OCI-LY3 (cell line): ENCODE data around the gene TBC1D2B.
A peak's percentile ranks its signal among the peaks of the same experiment; 100 is the strongest.

Experiments
- H2AFZ ChIP-seq: fragments of 200-600, 300-600 bp; shearing (Covaris generic); 2 replicates; pipeline ENCODE4 v1.6.0; 2014; ENCODE audit warnings: antibody characterized with exemption, low read depth, low read length
- H3K27ac ChIP-seq: fragments of 200-600, 300-600 bp; sonication (generic); 2 replicates; pipeline ENCODE4 v1.5.1; 2014; ENCODE audit warnings: mild to moderate bottlenecking, low read length, moderate library complexity, mixed read lengths
- H3K27me3 ChIP-seq: fragments of 200-600, 300-600 bp; sonication (generic); 2 replicates; pipeline ENCODE4 v1.6.1; 2014; ENCODE audit warnings: low read depth, low read length, mixed read lengths
- H3K36me3 ChIP-seq: fragments of 200-600, 300-600 bp; sonication (generic); replicated peaks from 2 replicates; pipeline ENCODE3; 2014; ENCODE audit warnings: low read depth, low read length, mixed read lengths
- H3K4me1 ChIP-seq: fragments of 300-600, 200-600 bp; sonication (generic); 2 replicates; pipeline ENCODE4 v1.6.1; 2014; ENCODE audit warnings: low read length, mixed read lengths
- H3K4me2 ChIP-seq: fragments of 200-600, 300-600 bp; sonication (generic); 2 replicates; pipeline ENCODE4 v1.6.1; 2014; ENCODE audit warnings: low read length, mixed read lengths
- H3K4me3 ChIP-seq: fragments of 300-600, 200-600 bp; sonication (generic); 2 replicates; pipeline ENCODE4 v1.5.1; 2014; ENCODE audit warnings: antibody characterized with exemption, mild to moderate bottlenecking, low read length, moderate library complexity
- H3K79me2 ChIP-seq: fragments of 300-600, 200-600 bp; shearing (Covaris generic); 2 replicates; pipeline ENCODE4 v1.6.1; 2014; ENCODE audit warnings: mild to moderate bottlenecking, low read length, mixed read lengths
- H3K9ac ChIP-seq: fragments of 300-600, 200-600 bp; shearing (Covaris generic); 2 replicates; pipeline ENCODE4 v1.6.0; 2014; ENCODE audit warnings: mild to moderate bottlenecking, low read length, moderate library complexity
- H3K9me3 ChIP-seq: fragments of 200-600, 300-600 bp; shearing (Covaris generic); 2 replicates; pipeline ENCODE4 v1.6.1; 2014; ENCODE audit warnings: low read length, mixed read lengths; ENCODE audit not compliant: insufficient read depth
- H4K20me1 ChIP-seq: fragments of 200-600, 300-600 bp; sonication (generic); 2 replicates; pipeline ENCODE4 v1.6.1; 2016; ENCODE audit warnings: low read length, mixed read lengths; ENCODE audit not compliant: insufficient read depth
- EZH2phosphoT487 ChIP-seq: fragments of 200-600 bp; shearing (Covaris generic); IDR thresholded peaks from 2 replicates; pipeline ENCODE4 v1.6.1; 2018; ENCODE audit warnings: antibody characterized with exemption, mixed run types, low read depth
- TF ChIP-seq, protein P1 (sequence below): fragments of 200-600, 300-600 bp; sonication (generic); IDR thresholded peaks from 2 replicates; pipeline ENCODE4 v1.5.1; 2014; ENCODE audit warnings: antibody characterized with exemption, low read length, low read depth

The TBC1D2B gene

DNA sequence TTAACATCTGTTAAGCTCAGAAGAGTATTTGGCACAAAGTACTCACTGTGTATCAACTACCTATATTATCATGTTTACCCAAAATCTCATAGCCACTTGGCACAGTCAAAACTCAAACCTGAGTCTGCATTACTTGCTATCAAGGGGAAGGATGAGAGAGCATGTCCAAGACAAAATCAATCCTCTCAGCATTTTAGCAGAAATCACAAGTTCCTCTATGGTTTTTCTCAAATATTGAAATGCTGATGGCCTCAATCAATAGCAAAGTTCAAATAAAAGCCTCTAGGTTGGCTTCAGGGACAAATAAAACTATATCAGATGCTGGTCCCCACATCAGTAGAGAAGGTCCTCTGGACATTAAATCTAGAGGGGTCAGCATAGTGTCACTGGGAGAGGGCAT is 14.3 kb downstream of the TBC1D2B start:
- no peak overlapping the region for H3K27ac ChIP-seq
- peaks cover 40% of the 10 kb centered on the region for H3K4me1 ChIP-seq
- no peaks in the 10 kb centered on the region for H3K36me3 ChIP-seq
- no peak for TF ChIP-seq EZH2phosphoT487
- TF ChIP-seq, protein P1, sequence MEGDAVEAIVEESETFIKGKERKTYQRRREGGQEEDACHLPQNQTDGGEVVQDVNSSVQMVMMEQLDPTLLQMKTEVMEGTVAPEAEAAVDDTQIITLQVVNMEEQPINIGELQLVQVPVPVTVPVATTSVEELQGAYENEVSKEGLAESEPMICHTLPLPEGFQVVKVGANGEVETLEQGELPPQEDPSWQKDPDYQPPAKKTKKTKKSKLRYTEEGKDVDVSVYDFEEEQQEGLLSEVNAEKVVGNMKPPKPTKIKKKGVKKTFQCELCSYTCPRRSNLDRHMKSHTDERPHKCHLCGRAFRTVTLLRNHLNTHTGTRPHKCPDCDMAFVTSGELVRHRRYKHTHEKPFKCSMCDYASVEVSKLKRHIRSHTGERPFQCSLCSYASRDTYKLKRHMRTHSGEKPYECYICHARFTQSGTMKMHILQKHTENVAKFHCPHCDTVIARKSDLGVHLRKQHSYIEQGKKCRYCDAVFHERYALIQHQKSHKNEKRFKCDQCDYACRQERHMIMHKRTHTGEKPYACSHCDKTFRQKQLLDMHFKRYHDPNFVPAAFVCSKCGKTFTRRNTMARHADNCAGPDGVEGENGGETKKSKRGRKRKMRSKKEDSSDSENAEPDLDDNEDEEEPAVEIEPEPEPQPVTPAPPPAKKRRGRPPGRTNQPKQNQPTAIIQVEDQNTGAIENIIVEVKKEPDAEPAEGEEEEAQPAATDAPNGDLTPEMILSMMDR: no peak
- peaks cover 7% of the 10 kb centered on the region for H3K79me2 ChIP-seq
- H3K4me3 ChIP-seq: no peak overlapping the region
- H3K9ac ChIP-seq: no peak overlapping the region
- H3K9me3 ChIP-seq: no peaks in the 10 kb centered on the region
- H4K20me1 ChIP-seq: peaks cover 39% of the 10 kb centered on the region
- H3K27me3 ChIP-seq: peaks cover 24% of the 10 kb centered on the region; the same call in 1 of the 2 replicates
- H2AFZ ChIP-seq: no peak overlapping the region
- H3K4me2 ChIP-seq: no peak overlapping the region

DNA sequence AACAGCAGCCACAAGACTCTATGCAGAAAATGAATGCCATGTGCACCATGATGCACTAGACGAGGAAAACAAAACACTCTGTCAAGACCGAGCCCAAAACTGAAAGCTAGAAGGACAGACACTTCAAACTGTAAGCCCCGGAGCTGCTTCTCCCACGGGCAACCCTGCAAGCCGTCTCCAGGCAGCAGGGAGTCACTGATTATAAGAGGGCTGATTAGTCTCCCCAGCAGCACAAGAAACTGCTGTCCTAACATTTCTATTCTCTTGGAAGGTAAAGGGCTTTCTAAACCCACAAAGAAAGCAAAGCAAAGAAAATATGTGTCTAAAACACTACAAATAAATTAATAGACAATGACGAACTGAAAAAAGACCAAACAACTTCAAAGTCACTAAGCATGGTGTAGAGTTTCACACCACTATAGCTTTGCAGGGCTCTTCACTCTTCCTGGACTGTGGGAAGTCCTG is 15.5 kb downstream of the TBC1D2B start:
- Histone ChIP-seq H3K36me3 (no peaks in the 10 kb centered on the region), H3K4me3 (peak overlapping the region; percentile 41), H3K9ac (no peak overlapping the region), H2AFZ (no peak overlapping the region), H3K4me1 (peaks cover 33% of the 10 kb centered on the region), H3K4me2 (peak overlapping the region; percentile 67), H3K27ac (no peak overlapping the region), H3K79me2 (peaks cover 7% of the 10 kb centered on the region; the same call in 1 of the 2 replicates), H4K20me1 (peaks cover 27% of the 10 kb centered on the region), H3K9me3 (no peaks in the 10 kb centered on the region), H3K27me3 (peaks cover 24% of the 10 kb centered on the region; the same call in 1 of the 2 replicates)
- TF ChIP-seq, protein P1: no peak
- TF ChIP-seq EZH2phosphoT487: no peak

DNA sequence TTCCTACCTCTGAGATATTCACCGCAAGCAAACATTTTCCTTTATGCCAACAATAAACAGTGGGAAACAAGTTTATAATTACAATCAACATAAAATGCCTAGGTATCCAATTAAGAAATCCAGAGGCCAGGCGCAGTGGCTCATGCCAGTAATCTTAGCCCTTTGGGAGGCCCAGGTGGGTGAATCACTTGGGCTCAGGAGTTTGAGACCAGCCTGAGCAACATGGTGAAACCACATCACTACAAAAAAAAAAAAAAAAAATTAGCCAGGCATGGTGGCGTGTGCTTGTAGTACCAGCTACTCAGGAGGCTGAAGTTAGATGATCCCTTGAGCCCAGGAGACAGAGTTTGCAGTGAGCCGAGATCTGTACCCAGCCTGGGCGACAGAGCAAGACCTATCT is 17.3 kb downstream of the TBC1D2B start:
- no peak overlapping the region for H3K9ac ChIP-seq
- no peak overlapping the region for H2AFZ ChIP-seq
- TF ChIP-seq, protein P1: no peak
- TF ChIP-seq EZH2phosphoT487: no peak
- no peak overlapping the region for H3K4me2 ChIP-seq
- no peak overlapping the region for H3K4me3 ChIP-seq
- peaks cover 2% of the 10 kb centered on the region; the same call in 1 of the 2 replicates for H3K79me2 ChIP-seq
- no peaks in the 10 kb centered on the region for H3K36me3 ChIP-seq
- H4K20me1 ChIP-seq: peaks cover 11% of the 10 kb centered on the region; the same call in 1 of the 2 replicates
- no peak overlapping the region for H3K27ac ChIP-seq
- no peaks in the 10 kb centered on the region for H3K9me3 ChIP-seq
- H3K4me1 ChIP-seq: peaks cover 26% of the 10 kb centered on the region
- peaks cover 24% of the 10 kb centered on the region; the same call in 1 of the 2 replicates for H3K27me3 ChIP-seq

DNA sequence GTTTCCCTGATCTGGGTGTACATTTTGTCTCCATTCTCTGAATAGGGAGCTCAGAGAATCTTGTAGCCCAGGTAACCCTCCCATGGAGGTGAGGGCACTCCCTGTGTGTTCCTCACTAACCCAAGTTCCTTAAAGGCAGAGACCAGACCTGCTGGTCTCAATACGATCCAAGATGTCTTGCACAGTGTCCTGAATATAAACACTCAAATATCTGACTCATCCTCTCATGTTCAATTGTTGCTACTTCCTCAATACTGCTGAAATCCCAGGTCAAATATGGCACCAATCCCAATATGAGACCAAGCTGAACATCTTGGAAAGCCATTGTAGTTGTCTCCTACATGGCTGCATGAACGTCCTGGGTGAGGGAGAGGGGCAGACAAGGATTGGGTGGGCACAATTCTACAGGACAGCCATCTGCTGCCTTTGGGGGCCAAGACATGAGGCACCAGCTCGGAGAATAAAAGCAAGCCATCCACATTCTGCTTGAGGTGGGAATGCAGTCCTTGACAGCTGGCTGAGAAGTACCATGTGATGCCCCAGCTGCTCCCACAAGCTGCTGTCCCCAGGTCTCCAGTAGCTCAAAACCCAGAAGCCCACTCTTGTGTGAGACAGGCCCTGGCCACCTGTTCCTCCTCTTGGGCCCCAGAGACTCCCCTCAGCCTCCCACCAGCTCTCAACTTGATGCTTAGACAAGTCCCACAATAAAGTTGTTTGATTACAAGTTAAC is 18.2 kb downstream of the TBC1D2B start:
- Histone ChIP-seq H3K79me2 (no peaks in the 10 kb centered on the region), H3K9ac (no peak overlapping the region), H2AFZ (no peak overlapping the region), H3K27ac (no peak overlapping the region), H3K36me3 (no peaks in the 10 kb centered on the region), H3K9me3 (no peaks in the 10 kb centered on the region), H3K27me3 (peaks cover 14% of the 10 kb centered on the region; the same call in 1 of the 2 replicates), H3K4me1 (peaks cover 22% of the 10 kb centered on the region), H3K4me3 (no peak overlapping the region), H3K4me2 (no peak overlapping the region), H4K20me1 (peaks cover 4% of the 10 kb centered on the region; the same call in 1 of the 2 replicates)
- TF ChIP-seq, protein P1: no peak
- no peak for TF ChIP-seq EZH2phosphoT487
